A549 (cell line): Measurements from ENCODE around the gene SLC46A1.
A peak's percentile ranks its signal among the peaks of the same experiment; 100 is the strongest.

Experiments used
- BCL3 ChIP-seq: fragments of >200 bp; sonication (Bioruptor Twin); formaldehyde crosslinking; IDR thresholded peaks from 3 replicates; pipeline ENCODE4 v1.6.1; 2016
- CBX8 ChIP-seq: fragments of 200-600 bp; sonication (generic); IDR thresholded peaks from 2 replicates; pipeline ENCODE4 v1.6.1; 2016
- CTCF ChIP-seq: fragments of >200 bp; sonication (Bioruptor Twin); formaldehyde crosslinking; IDR thresholded peaks from 3 replicates; pipeline ENCODE4 v1.5.1; 2016
- ESRRA ChIP-seq: fragments of 150-350 bp; IDR thresholded peaks from 2 replicates; pipeline ENCODE4 v1.6.1; 2014; ENCODE audit warnings: mild to moderate bottlenecking, low read length, borderline replicate concordance
- FOXS1 ChIP-seq: fragments of 250-450 bp; sonication (Bioruptor Pico); IDR thresholded peaks from 2 replicates; pipeline ENCODE4 v1.5.0; 2020; ENCODE audit warnings: mild to moderate bottlenecking, moderate library complexity
- JUN ChIP-seq, 2 experiments: fragments of >200 bp; sonication (Bioruptor Twin); formaldehyde crosslinking; IDR thresholded peaks; 2 replicates in 1 of 2; 3 replicates in 1 of 2; pipeline ENCODE4 v1.6.1; 2016 to 2017
- MAX ChIP-seq: IDR thresholded peaks from 2 replicates; pipeline ENCODE4 v1.6.1; 2012
- POLR2A ChIP-seq: IDR thresholded peaks from 2 replicates; pipeline ENCODE4 v1.6.1; 2012; ENCODE audit warnings: mild to moderate bottlenecking, low read length

- TF ChIP-seq JUN (IDR thresholded peaks at IDR 0.05) (no peak), FOXS1 (CRISPR knock-in tag) (no peak), POLR2A (no peak), CTCF (peak; percentile 10; the same call in 1 of the 3 replicates), CBX8 (no peak), BCL3 (no peak), MAX (no peak), ESRRA (no peak)
Measured at GRCh38 chr17:28346746-28347246, 59.2 kb downstream of the SLC46A1 start.
